SK-N-SH (cell line): ENCODE data around the gene HOXC13. TPM values are rescaled to one million over a fixed set of nuclear protein-coding genes. Genes with fewer than 3 reads are reported as not detected.

ENCODE experiments used
- CTCF ChIA-PET: fragments of 300-600, 350-600 bp; formaldehyde crosslinking; extraction: SDS; loops from one replicate; lab custom pipeline; 2021; lab: Yijun Ruan, JAX
- POLR2A ChIA-PET: fragments of 350-600 bp; sonication (Branson Sonifier 250); formaldehyde crosslinking; extraction: SDS; loops from one replicate; lab custom pipeline; 2020; ENCODE audit warnings: antibody characterized with exemption, inconsistent platforms; lab: Yijun Ruan, JAX
- DNase-seq: peaks from one replicate; pipeline ENCODE4 v3.0.0; 2012
- H2AFZ ChIP-seq: fragments of 200-600 bp; sonication (generic); 2 replicates; pipeline ENCODE4 v1.8.1; 2016; ENCODE audit warnings: antibody characterized with exemption, mild to moderate bottlenecking, low read depth
- H3F3A ChIP-seq: fragments of 200-600 bp; sonication (generic); replicated peaks from 2 replicates; pipeline ENCODE3; 2016; ENCODE audit warnings: antibody characterized with exemption, mild to moderate bottlenecking; ENCODE audit not compliant: insufficient read depth
- H3K27ac ChIP-seq, 2 experiments: fragments of 200-500 bp in 1 of 2; fragments of 200-600 bp in 1 of 2; sonication (Bioruptor generic) in 1 of 2; sonication (generic), shearing (Covaris generic) in 1 of 2; 2 replicates each; pipeline versions ENCODE4 v1.5.1 to v1.6.1; 2014 to 2016; ENCODE audit warnings: low read depth in 2 of 2, inconsistent platforms in 1 of 2, low read length in 1 of 2, mild to moderate bottlenecking in 1 of 2, mixed read lengths in 1 of 2
- H3K27me3 ChIP-seq: fragments of 200-600 bp; sonication (generic), shearing (Covaris generic); 2 replicates; pipeline ENCODE4 v1.6.1; 2016; ENCODE audit warnings: mixed run types; ENCODE audit not compliant: insufficient read depth
- H3K36me3 ChIP-seq, 2 experiments: fragments of 200-500 bp in 1 of 2; fragments of 200-600 bp in 1 of 2; sonication (Bioruptor generic) in 1 of 2; sonication (generic) in 1 of 2; replicated peaks in 1 of 2; 2 replicates each; pipeline versions ENCODE3 to v1.5.1; 2014 to 2016; ENCODE audit warnings: low read length in 1 of 2, mild to moderate bottlenecking in 1 of 2; ENCODE audit not compliant: insufficient read depth in 2 of 2, control insufficient read depth in 1 of 2
- H3K4me1 ChIP-seq, 2 experiments: fragments of 200-500 bp in 1 of 2; fragments of 200-600 bp in 1 of 2; sonication (Bioruptor generic) in 1 of 2; sonication (generic), shearing (Covaris generic) in 1 of 2; 2 replicates each; pipeline versions ENCODE4 v1.5.1 to v1.6.1; 2014 to 2016; ENCODE audit warnings: low read depth in 1 of 2, low read length in 1 of 2, mixed run types in 1 of 2; ENCODE audit not compliant: insufficient read depth in 2 of 2, control insufficient read depth in 1 of 2
- H3K4me2 ChIP-seq: fragments of 200-600 bp; sonication (generic), shearing (Covaris generic); 2 replicates; pipeline ENCODE4 v1.6.1; 2017; ENCODE audit warnings: mixed run types
- H3K4me3 ChIP-seq, 2 experiments: fragments of 200-500 bp in 1 of 2; fragments of 200-600 bp in 1 of 2; sonication (Bioruptor generic) in 1 of 2; sonication (generic), shearing (Covaris generic) in 1 of 2; 2 replicates each; pipeline versions ENCODE4 v1.5.1 to v1.8.1; 2014 to 2016; ENCODE audit warnings: low read depth in 2 of 2, inconsistent platforms in 1 of 2, low read length in 1 of 2, mild to moderate bottlenecking in 1 of 2, mixed read lengths in 1 of 2, moderate library complexity in 1 of 2
- H3K79me2 ChIP-seq: fragments of 200-600 bp; sonication (generic); 2 replicates; pipeline ENCODE4 v1.8.1; 2017; ENCODE audit warnings: mild to moderate bottlenecking; ENCODE audit not compliant: insufficient read depth
- H3K9ac ChIP-seq: fragments of 200-600 bp; sonication (generic); 2 replicates; pipeline ENCODE4 v1.6.1; 2017; ENCODE audit warnings: mixed run types
- H3K9me2 ChIP-seq: fragments of 200-600 bp; sonication (generic); 2 replicates; pipeline ENCODE4 v1.6.1; 2017; ENCODE audit warnings: mixed run types
- H3K9me3 ChIP-seq: fragments of 200-600 bp; sonication (generic); 2 replicates; pipeline ENCODE4 v1.6.1; 2017; ENCODE audit warnings: mixed run types, mild to moderate bottlenecking, moderate library complexity
- H4K20me1 ChIP-seq: fragments of 200-600 bp; sonication (generic); 2 replicates; pipeline ENCODE4 v1.6.1; 2017; ENCODE audit warnings: mild to moderate bottlenecking, mixed run types; ENCODE audit not compliant: insufficient read depth
- CHD2 ChIP-seq: fragments of 150-350 bp; IDR thresholded peaks from 2 replicates; pipeline ENCODE4 v1.6.1; 2018; ENCODE audit warnings: low read length; ENCODE audit not compliant: partially characterized antibody
- ELF1 ChIP-seq: IDR thresholded peaks from 2 replicates; pipeline ENCODE4 v1.4.0; 2012
- EP300 ChIP-seq, 2 experiments: IDR thresholded peaks; 2 replicates each; pipeline versions ENCODE4 v1.4.0 to v1.6.1; 2012; ENCODE audit warnings: borderline replicate concordance in 1 of 2, low read depth in 1 of 2, low read length in 1 of 2
- EZH2phosphoT487 ChIP-seq: fragments of 200-600 bp; sonication (generic); IDR thresholded peaks from 2 replicates; pipeline ENCODE4 v1.6.1; 2017; ENCODE audit warnings: low read depth, mixed run types, mild to moderate bottlenecking, antibody characterized with exemption, moderate library complexity, borderline replicate concordance
- FOXJ3 ChIP-seq: sonication (generic); formaldehyde crosslinking; IDR thresholded peaks from 2 replicates; pipeline ENCODE4 v1.5.1; 2020; ENCODE audit warnings: mild to moderate bottlenecking, missing genetic modification reagents
- GATA2 ChIP-seq: sonication (generic); formaldehyde crosslinking; IDR thresholded peaks from 2 replicates; pipeline ENCODE4 v1.5.0; 2020; ENCODE audit warnings: mild to moderate bottlenecking, missing genetic modification reagents
- JUND ChIP-seq: IDR thresholded peaks from 2 replicates; pipeline ENCODE4 v1.4.0; 2012
- MEF2A ChIP-seq: IDR thresholded peaks from 2 replicates; pipeline ENCODE4 v1.4.0; 2012; ENCODE audit warnings: low read depth, borderline replicate concordance
- NRF1 ChIP-seq: IDR thresholded peaks from 2 replicates; pipeline ENCODE4 v1.6.1; 2012; ENCODE audit warnings: low read depth, mild to moderate bottlenecking, low read length
- PBX3 ChIP-seq: IDR thresholded peaks from 2 replicates; pipeline ENCODE4; 2012
- RCOR1 ChIP-seq: fragments of 150-350 bp; IDR thresholded peaks from 2 replicates; pipeline ENCODE4 v1.6.1; 2017; ENCODE audit warnings: antibody characterized with exemption, low read length
- RFX5 ChIP-seq: IDR thresholded peaks from 2 replicates; pipeline ENCODE4 v1.6.1; 2012; ENCODE audit warnings: mild to moderate bottlenecking, improper control_type of control experiment, low read length
- RXRA ChIP-seq: IDR thresholded peaks from 2 replicates; pipeline ENCODE4 v1.4.0; 2012; ENCODE audit warnings: low read depth, mild to moderate bottlenecking, borderline replicate concordance
- SIN3A ChIP-seq: IDR thresholded peaks from 2 replicates; pipeline ENCODE4 v1.6.1; 2012; ENCODE audit warnings: low read depth, mild to moderate bottlenecking, low read length, moderate library complexity, borderline replicate concordance
- SMC3 ChIP-seq: IDR thresholded peaks from 2 replicates; pipeline ENCODE4 v1.6.1; 2012; ENCODE audit warnings: low read depth, low read length, improper control_type of control experiment
- TAF1 ChIP-seq: IDR thresholded peaks from 2 replicates; pipeline ENCODE4 v1.6.1; 2012; ENCODE audit warnings: low read depth, mild to moderate bottlenecking, low read length, moderate library complexity, borderline replicate concordance
- TEAD4 ChIP-seq: IDR thresholded peaks from 2 replicates; pipeline ENCODE4 v1.4.0; 2012; ENCODE audit warnings: mild to moderate bottlenecking, borderline replicate concordance; ENCODE audit not compliant: insufficient read depth
- YY1 ChIP-seq: IDR thresholded peaks from 2 replicates; pipeline ENCODE4 v1.4.0; 2012; ENCODE audit warnings: low read depth, mild to moderate bottlenecking
- ZBTB33 ChIP-seq: IDR thresholded peaks from 2 replicates; pipeline ENCODE4 v1.4.0; 2012; ENCODE audit warnings: low read depth, borderline replicate concordance
- WGBS: methylation state at CpG from one replicate; pipeline ENCODE4 v1.1.6; 2017; ENCODE audit warnings: low lambda C conversion rate; 5-methylcytosine and 5-hydroxymethylcytosine counted together
- polyA plus RNA-seq, 3 experiments: library from polyadenylated mRNA; depleted of rRNA; stranded (reverse); fragments of >200 nt; gene quantifications; 2 replicates each; pipeline ENCODE4 v1.2.3, GENCODE V29; 2012
- TF ChIP-seq, protein P1 (sequence below): IDR thresholded peaks from 2 replicates; pipeline ENCODE4 v1.6.1; 2012; ENCODE audit warnings: mild to moderate bottlenecking, low read depth, low read length, moderate library complexity
- TF ChIP-seq, protein P2 (sequence below): IDR thresholded peaks from 2 replicates; pipeline ENCODE4 v1.4.0; 2012; ENCODE audit warnings: low read depth, borderline replicate concordance

Gene HOXC13
- polyA plus RNA-seq, 1 of the 3 experiments (the other 2 are of a cell fraction): not detected

DNA sequence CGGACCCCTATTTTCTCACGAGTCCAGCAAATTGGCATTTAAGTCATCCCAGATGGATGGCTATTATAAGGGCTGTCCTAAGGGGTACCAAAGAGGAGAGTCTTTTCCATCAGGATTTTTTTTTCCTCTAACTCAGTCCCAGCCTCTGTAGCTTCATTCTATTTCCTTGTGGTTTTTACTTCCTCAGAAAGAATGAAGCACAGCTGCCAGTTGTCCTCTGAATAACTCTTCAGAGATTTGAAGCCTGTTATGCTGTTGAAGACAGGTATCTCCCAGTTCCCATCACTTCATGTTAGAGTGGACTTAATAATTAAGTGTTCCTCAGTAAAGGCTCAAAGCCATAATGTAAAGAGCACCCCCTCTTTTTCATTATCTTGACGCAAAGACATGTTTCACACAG is 48.5 kb upstream of the HOXC13 start (continued):
- TF ChIP-seq, protein P1, sequence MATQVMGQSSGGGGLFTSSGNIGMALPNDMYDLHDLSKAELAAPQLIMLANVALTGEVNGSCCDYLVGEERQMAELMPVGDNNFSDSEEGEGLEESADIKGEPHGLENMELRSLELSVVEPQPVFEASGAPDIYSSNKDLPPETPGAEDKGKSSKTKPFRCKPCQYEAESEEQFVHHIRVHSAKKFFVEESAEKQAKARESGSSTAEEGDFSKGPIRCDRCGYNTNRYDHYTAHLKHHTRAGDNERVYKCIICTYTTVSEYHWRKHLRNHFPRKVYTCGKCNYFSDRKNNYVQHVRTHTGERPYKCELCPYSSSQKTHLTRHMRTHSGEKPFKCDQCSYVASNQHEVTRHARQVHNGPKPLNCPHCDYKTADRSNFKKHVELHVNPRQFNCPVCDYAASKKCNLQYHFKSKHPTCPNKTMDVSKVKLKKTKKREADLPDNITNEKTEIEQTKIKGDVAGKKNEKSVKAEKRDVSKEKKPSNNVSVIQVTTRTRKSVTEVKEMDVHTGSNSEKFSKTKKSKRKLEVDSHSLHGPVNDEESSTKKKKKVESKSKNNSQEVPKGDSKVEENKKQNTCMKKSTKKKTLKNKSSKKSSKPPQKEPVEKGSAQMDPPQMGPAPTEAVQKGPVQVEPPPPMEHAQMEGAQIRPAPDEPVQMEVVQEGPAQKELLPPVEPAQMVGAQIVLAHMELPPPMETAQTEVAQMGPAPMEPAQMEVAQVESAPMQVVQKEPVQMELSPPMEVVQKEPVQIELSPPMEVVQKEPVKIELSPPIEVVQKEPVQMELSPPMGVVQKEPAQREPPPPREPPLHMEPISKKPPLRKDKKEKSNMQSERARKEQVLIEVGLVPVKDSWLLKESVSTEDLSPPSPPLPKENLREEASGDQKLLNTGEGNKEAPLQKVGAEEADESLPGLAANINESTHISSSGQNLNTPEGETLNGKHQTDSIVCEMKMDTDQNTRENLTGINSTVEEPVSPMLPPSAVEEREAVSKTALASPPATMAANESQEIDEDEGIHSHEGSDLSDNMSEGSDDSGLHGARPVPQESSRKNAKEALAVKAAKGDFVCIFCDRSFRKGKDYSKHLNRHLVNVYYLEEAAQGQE: no peak
- no peak for TF ChIP-seq RFX5
- TF ChIP-seq, protein P2, sequence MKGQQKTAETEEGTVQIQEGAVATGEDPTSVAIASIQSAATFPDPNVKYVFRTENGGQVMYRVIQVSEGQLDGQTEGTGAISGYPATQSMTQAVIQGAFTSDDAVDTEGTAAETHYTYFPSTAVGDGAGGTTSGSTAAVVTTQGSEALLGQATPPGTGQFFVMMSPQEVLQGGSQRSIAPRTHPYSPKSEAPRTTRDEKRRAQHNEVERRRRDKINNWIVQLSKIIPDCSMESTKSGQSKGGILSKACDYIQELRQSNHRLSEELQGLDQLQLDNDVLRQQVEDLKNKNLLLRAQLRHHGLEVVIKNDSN: no peak
- TF ChIP-seq JUND: no peak
- no peak for TF ChIP-seq TEAD4

DNA sequence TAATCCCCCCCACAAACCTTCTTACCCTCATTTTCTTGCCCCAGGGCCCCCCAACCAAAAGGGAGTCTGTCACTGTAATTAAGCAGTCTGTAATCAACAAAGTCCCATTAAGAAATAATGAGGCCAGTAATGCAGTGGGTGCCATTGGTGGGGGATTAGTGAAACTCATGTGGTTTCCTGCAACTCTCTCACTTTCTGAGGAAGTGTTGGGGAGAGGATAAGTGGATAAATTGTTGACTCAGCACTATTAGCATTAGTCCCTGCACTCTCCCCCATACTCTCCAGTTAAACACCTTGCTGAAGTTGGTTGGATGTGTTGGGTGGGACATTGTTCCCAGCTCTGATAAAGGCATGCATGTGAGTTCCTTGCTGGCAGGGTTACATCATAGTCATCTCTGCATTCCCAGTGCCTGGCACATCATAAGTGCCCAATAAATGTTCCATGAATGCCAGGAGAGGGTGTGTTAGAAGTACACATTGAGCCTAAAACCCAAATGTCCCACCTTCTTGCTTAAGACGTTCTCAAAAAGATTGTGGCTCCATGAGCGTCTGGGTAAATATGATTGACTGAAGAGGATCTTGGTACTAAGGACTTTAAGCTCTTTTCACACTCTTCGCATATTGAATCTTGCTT is 45.8 kb upstream of the HOXC13 start:
- no peaks in the 10 kb centered on the region for H3K36me3 ChIP-seq
- H3K4me3 ChIP-seq: no peak overlapping the region
- H3K9me3 ChIP-seq: no peaks in the 10 kb centered on the region
- no peaks in the 10 kb centered on the region for H4K20me1 ChIP-seq
- no peak overlapping the region for H3K27ac ChIP-seq
- TF ChIP-seq, protein P2: no peak
- TF ChIP-seq YY1 (no peak), FOXJ3 (CRISPR knock-in tag) (no peak), SIN3A (no peak), JUND (no peak), SMC3 (no peak), RCOR1 (no peak), ELF1 (no peak), ZBTB33 (no peak), PBX3 (no peak), EZH2phosphoT487 (no peak), MEF2A (no peak), TAF1 (no peak), NRF1 (no peak), GATA2 (CRISPR knock-in tag) (no peak), RXRA (no peak), CHD2 (no peak), EP300 (IDR thresholded peaks at IDR 0.05; ENCODE audit: borderline replicate concordance in 1 of 2, low read depth in 1 of 2, low read length in 1 of 2) (no peak)
- no peak overlapping the region for H2AFZ ChIP-seq
- H3K4me2 ChIP-seq: no peak overlapping the region
- POLR2A ChIA-PET: interaction anchor here (0.6 kb wide), 1 partner anchor 66 kb away, joined by 3 read pairs; no protein-coding TSS in a partner anchor
- no peaks in the 10 kb centered on the region for H3K4me1 ChIP-seq
- no peak overlapping the region for H3K9ac ChIP-seq
- H3F3A ChIP-seq: no peaks in the 10 kb centered on the region
- H3K27me3 ChIP-seq: no peaks in the 10 kb centered on the region; the same call in none of the 2 replicates
- H3K79me2 ChIP-seq: no peaks in the 10 kb centered on the region
- no peaks in the 10 kb centered on the region for H3K9me2 ChIP-seq
- WGBS: 20% methylated on average over 3 of the region's 3 CpGs
- CTCF ChIA-PET: interaction anchor here (1.6 kb wide), 1 partner anchor 9 kb away, joined by 4 read pairs; no protein-coding TSS in a partner anchor
- no peak for DNase-seq
